ENCODE measurements around the gene WDR55. TPM values are rescaled to one million over a fixed set of nuclear protein-coding genes. Genes with fewer than 3 reads are reported as not detected.

WDR55 gene
- total and polyA plus RNA-seq, 2 of the 8 experiments (the other 6 are each of a cell fraction or from before 2014, with no cell fraction given) = 15.3 to 22.7 TPM

GRCh38 chr5:140634103-140634502 is 30.6 kb upstream of the WDR55 start:
- WGBS, 2 experiments (ENCODE audit: extremely low coverage in 1 of 2, insufficient coverage in 1 of 2, insufficient read length in 1 of 2, insufficient replicate concordance in 2 of 2, low coverage in 1 of 2, low lambda C conversion rate in 2 of 2, missing lambda C conversion rate in 1 of 2) = 77% methylated on average over 3 of the region's 3 CpGs; no CpG with 5 or more reads in 1 of the 2 experiments
- Histone ChIP-seq H4K8ac (ENCODE audit: extremely low read depth, insufficient read depth, low read length) (no peak overlapping the region), H3K18ac (ENCODE audit: extremely low read depth, low read length) (no peak overlapping the region), H3K4me2 (ENCODE audit: insufficient read depth in 1 of 2, low read depth in 2 of 2, low read length in 2 of 2) (no peak overlapping the region), H3K79me2 (ENCODE audit: control insufficient read depth in 1 of 2, insufficient read depth in 2 of 2, low read length in 2 of 2) (no peaks in the 10 kb centered on the region), H2BK12ac (ENCODE audit: low read depth, low read length) (no peak overlapping the region), H2AFZ (ENCODE audit: low read length) (no peak overlapping the region), H3K9ac (replicated peaks in 1 of 4; ENCODE audit: extremely low read depth in 1 of 4, low read depth in 3 of 4, low read length in 3 of 4) (no peak overlapping the region), H4K5ac (ENCODE audit: insufficient read length, low read depth, low read length) (no peak overlapping the region), H3K79me1 (ENCODE audit: low read depth, low read length) (no peaks in the 10 kb centered on the region), H3K14ac (ENCODE audit: insufficient read length) (no peak overlapping the region), H3K4me3 (ENCODE audit: extremely low read depth in 1 of 4, insufficient read depth in 2 of 4, low read depth in 3 of 4, low read length in 4 of 4) (no peak overlapping the region), H2BK5ac (ENCODE audit: low read depth, low read length) (no peak overlapping the region), H3K23ac (ENCODE audit: insufficient read length) (no peak overlapping the region), H3K27ac (ENCODE audit: low read depth, low read length) (no peak overlapping the region), H3K23me2 (ENCODE audit: low read depth, low read length) (no peaks in the 10 kb centered on the region), H2BK20ac (ENCODE audit: low read length) (no peak overlapping the region), H3K36me3 (ENCODE audit: control insufficient read depth in 2 of 4, insufficient read depth in 4 of 4, low read length in 3 of 4) (no peaks in the 10 kb centered on the region), H4K91ac (replicated peaks; ENCODE audit: insufficient read length, low read length) (no peak overlapping the region), H3K56ac (replicated peaks; ENCODE audit: insufficient read length, low read depth, low read length) (no peak overlapping the region), H2BK15ac (ENCODE audit: low read length) (no peak overlapping the region), H2BK120ac (replicated peaks; ENCODE audit: low read depth, low read length) (no peak overlapping the region), H2AK5ac (ENCODE audit: low read depth, low read length) (no peak overlapping the region), H3K4me1 (replicated peaks in 1 of 4; ENCODE audit: control insufficient read depth in 3 of 4, insufficient read depth in 4 of 4, low read length in 3 of 4) (peaks cover 0 to 4% (median 3%) of the 10 kb centered on the region in 4 experiments; a peak in 2 of 7 replicates), H3K4ac (replicated peaks; ENCODE audit: insufficient read length, low read depth, low read length) (no peak overlapping the region), H4K20me1 (replicated peaks in 1 of 2; ENCODE audit: control insufficient read depth in 1 of 2, insufficient read depth in 2 of 2, low read length in 2 of 2) (no peaks in the 10 kb centered on the region), H3K27me3 (replicated peaks in 1 of 4; ENCODE audit: control insufficient read depth in 3 of 4, extremely low read depth in 1 of 4, insufficient read depth in 3 of 4, low read length in 3 of 4) (no peaks in the 10 kb centered on the region), H3K9me3 (ENCODE audit: insufficient read depth in 2 of 2, low read depth in 1 of 2, low read length in 1 of 2) (peaks cover 9 to 16% of the 10 kb centered on the region in 2 experiments; a peak in 3 of 4 replicates)
- CTCF ChIA-PET (ENCODE audit: partially characterized antibody) = interaction anchor here (0.6 to 3.1 kb wide), 12 partner anchors 9 to 261 kb away, joined by 3 to 12 read pairs (median 6); partner anchors contain the start of gene EIF4EBP3
- DNase-seq (ENCODE audit: low read depth in 1 of 2, low spot score in 2 of 2) (no peak), FAIRE-seq (no peak)
- TF ChIP-seq KDM4A (IDR thresholded peaks at IDR 0.05; ENCODE audit: low read depth, low read length, severe bottlenecking) = no peak
- TF ChIP-seq SIRT6 (IDR thresholded peaks at IDR 0.05; ENCODE audit: low read length) = no peak
- no peak for TF ChIP-seq FOSL1 (IDR thresholded peaks at IDR 0.05; ENCODE audit: insufficient read depth, low read depth, low read length)
- TF ChIP-seq POLR2A (IDR thresholded peaks at IDR 0.05; ENCODE audit: control extremely low read depth in 1 of 2, low read depth in 2 of 2, low read length in 2 of 2) = no peak
- no peak for TF ChIP-seq ATF3 (IDR thresholded peaks at IDR 0.05; ENCODE audit: insufficient read depth, low read depth, low read length)
- no peak for TF ChIP-seq MAFK (IDR thresholded peaks at IDR 0.05; ENCODE audit: low read depth, low read length)
- no peak for TF ChIP-seq SUZ12 (IDR thresholded peaks at IDR 0.05; ENCODE audit: low read length)
- no peak for TF ChIP-seq ATF2 (IDR thresholded peaks at IDR 0.05; ENCODE audit: low read length)
- no peak for TF ChIP-seq TEAD4 (IDR thresholded peaks at IDR 0.05; ENCODE audit: low read depth, low read length)
- POLR2A ChIA-PET (ENCODE audit: partially characterized antibody) = interaction anchor here (1.2 to 2.2 kb wide), 3 partner anchors 13 to 86 kb away, joined by 5 to 17 read pairs (median 12); partner anchors contain the start of genes EIF4EBP3, IK, NDUFA2 and SRA1

Measured in H1 (cell line).